AG09309 (cell line): ENCODE data around the gene ATP6V0C.
"Not testable (repeated sequence)": the region's sequence is repeated elsewhere in the genome, so short reads cannot be mapped to it uniquely, and the experiment has no call there.

Experiments
- DNase-seq: peaks from one replicate; pipeline ENCODE4 v3.0.0-alpha.2; 2010; ENCODE audit warnings: low read depth
- H3K4me3 ChIP-seq: 2 replicates; pipeline ENCODE4 v1.5.1; 2011; ENCODE audit warnings: mild to moderate bottlenecking, low read depth, low read length, moderate library complexity; ENCODE audit not compliant: control insufficient read depth
- CTCF ChIP-seq: IDR thresholded peaks from 2 replicates; pipeline ENCODE4 v1.5.1; 2011; ENCODE audit warnings: mild to moderate bottlenecking, low read depth, low read length, inconsistent platforms; ENCODE audit not compliant: insufficient read depth, control insufficient read depth; ENCODE audit errors: missing control alignments

The ATP6V0C gene

GRCh38 chr16:2475413-2476344 lies 38.1 kb upstream of the ATP6V0C start:
- peak overlapping the region; percentile 41 for H3K4me3 ChIP-seq
- TF ChIP-seq CTCF: no peak
- DNase-seq: no peak

GRCh38 chr16:2476345-2476720 lies 37.4 kb upstream of the ATP6V0C start:
- DNase-seq: no peak
- no peak for TF ChIP-seq CTCF
- H3K4me3 ChIP-seq: no peak overlapping the region

- DNase-seq: no peak
- TF ChIP-seq CTCF: no peak
- no peak overlapping the region for H3K4me3 ChIP-seq
These were observed 37.0 kb upstream of the ATP6V0C start for GRCh38 chr16:2476741-2477140.

- no peak for TF ChIP-seq CTCF
- DNase-seq: no peak
- no peak overlapping the region for H3K4me3 ChIP-seq
These were observed 36.4 kb upstream of the ATP6V0C start for GRCh38 chr16:2477327-2477726.

GRCh38 chr16:2478279-2478678 lies 35.5 kb upstream of the ATP6V0C start:
- no peak overlapping the region for H3K4me3 ChIP-seq
- no peak for DNase-seq
- no peak for TF ChIP-seq CTCF

GRCh38 chr16:2479996-2480395 lies 33.8 kb upstream of the ATP6V0C start:
- DNase-seq, H3K4me3 ChIP-seq: not testable (repeated sequence)

- no peak for DNase-seq
- no peak for TF ChIP-seq CTCF
- no peak overlapping the region for H3K4me3 ChIP-seq
These were observed 32.8 kb upstream of the ATP6V0C start for GRCh38 chr16:2480948-2481347.
